Measurements from ENCODE around the gene LAMC3.

LAMC3 gene

DNA sequence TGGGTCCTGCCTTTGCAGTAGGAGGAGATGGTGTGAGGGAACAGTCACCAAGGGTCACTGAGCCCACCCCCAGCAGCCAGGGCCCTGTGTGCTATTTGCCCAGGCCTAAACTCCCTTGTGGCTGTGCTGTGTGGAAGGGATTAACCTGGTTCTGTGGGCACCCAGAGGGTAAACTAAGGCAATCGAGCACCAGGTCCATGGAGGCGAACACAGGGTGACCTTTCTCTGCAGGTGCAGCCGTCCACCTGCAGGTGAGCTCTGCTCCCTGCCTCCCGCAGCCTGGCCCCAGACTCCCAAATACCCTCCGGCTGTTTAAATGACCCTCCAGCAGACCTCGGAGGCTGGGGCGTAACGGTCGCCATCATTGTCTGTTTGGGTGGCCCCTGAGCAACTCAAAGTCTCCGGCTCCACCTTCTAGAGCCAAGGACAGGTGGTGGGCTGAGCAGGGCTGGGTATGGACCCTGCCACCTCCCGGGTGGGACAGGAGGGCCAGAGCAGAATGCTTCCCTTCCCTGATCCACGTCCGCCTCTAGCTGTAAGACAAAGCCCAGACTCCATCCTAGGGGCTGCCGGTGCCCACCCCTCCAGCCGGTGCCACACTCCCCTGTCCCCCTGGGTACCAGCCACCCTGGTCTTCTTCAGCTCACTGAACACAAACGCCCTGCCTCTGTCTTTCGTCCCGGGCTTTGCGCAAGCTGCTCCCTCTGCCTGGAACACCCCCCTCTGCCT lies 35.9 kb upstream of the LAMC3 start:
- in situ Hi-C loops (cut with MboI; ENCODE audit: low sequenced_read_pairs), result no loop called here
- no peaks in the 10 kb centered on the region for H3K4me1 ChIP-seq
- no peak for DNase-seq (ENCODE audit: low spot score in 2 of 2)
- no peaks in the 10 kb centered on the region for H3K9me3 ChIP-seq
- no peaks in the 10 kb centered on the region for H3K27me3 ChIP-seq (ENCODE audit: low read depth)
- H3K4me3 ChIP-seq, result no peak overlapping the region
- H3K36me3 ChIP-seq (replicated peaks), result no peaks in the 10 kb centered on the region

DNA sequence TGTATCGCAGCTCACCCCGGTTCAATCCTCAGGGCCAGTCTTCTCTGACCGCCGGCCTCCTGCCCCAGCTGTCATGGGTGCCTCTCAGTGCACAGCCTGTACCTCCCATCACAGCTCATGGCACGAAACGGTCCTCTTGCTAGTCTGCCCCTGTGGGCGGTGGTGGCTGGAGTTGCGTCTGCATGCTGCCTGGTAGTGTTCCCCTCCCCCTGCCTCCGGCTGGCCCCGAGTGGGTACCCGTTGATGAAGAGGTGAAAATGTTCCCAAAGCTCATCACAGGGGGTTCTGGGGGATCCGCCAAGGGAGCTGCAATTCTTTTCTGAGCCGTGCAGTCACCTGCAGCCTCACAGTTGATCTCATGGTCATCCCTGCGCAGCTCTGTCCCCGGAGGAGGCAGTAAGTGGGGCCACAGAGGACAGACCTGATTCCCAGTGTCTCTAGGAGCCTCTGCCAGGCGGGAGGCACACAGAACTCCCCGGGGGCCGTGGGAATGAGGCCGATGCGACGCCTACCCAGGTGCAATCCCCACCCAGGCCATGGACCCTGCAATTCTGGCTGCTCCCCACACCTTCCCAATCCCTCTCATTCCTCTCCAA lies 35.2 kb upstream of the LAMC3 start:
- H3K4me1 ChIP-seq, result no peaks in the 10 kb centered on the region
- DNase-seq (ENCODE audit: low spot score in 2 of 2), result no peak
- H3K27me3 ChIP-seq (ENCODE audit: low read depth), result no peaks in the 10 kb centered on the region
- H3K9me3 ChIP-seq, result no peaks in the 10 kb centered on the region
- H3K36me3 ChIP-seq (replicated peaks), result no peaks in the 10 kb centered on the region
- H3K4me3 ChIP-seq, result no peak overlapping the region
- in situ Hi-C loops (cut with MboI; ENCODE audit: low sequenced_read_pairs), result no loop called here

DNA sequence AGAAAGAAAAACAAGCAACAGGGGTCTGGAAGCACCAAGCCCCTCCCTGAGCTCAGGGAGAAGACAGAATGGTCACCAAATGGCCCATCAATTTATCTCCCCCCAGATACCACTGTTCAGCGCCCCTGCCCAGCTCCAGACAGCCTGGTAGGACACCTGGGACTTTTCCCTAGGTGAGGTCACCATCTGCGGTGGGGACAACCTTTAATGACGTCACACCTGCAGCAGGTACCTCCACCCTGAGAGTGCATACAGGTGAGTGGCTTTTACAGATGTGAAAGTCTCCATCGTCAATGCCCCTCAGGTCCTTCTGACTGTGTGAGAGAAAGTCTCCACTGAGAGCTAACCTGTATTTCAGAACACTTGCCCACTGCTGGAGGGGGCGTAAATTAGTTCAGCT lies 34.3 kb upstream of the LAMC3 start:
- H3K4me1 ChIP-seq, result no peaks in the 10 kb centered on the region
- no peak for DNase-seq (ENCODE audit: low spot score in 2 of 2)
- no peaks in the 10 kb centered on the region for H3K36me3 ChIP-seq (replicated peaks)
- H3K27me3 ChIP-seq (ENCODE audit: low read depth), result no peaks in the 10 kb centered on the region
- no peaks in the 10 kb centered on the region for H3K9me3 ChIP-seq
- in situ Hi-C loops (cut with MboI; ENCODE audit: low sequenced_read_pairs), result no loop called here
- H3K4me3 ChIP-seq, result no peak overlapping the region

DNA sequence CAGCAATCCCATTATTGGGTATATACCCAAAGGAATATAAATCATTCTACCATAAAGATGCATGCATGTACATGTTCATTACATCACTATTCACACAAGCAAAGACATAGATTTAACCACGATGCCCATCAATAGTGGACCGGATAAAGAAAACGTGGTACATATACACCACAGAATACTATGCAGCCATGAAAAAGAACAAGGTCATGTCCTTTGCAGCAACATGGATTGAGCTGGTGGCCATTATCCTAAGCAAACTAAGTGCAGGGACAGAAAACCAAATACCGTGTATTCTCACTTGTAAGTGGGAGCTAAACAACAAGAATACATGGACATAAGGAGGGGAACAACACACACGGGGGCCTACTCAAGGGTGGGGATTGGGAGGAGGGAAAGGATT lies 33.8 kb upstream of the LAMC3 start:
- no peak for DNase-seq (ENCODE audit: low spot score in 2 of 2)
- Histone ChIP-seq H3K36me3 (replicated peaks) (no peaks in the 10 kb centered on the region), H3K4me1 (no peaks in the 10 kb centered on the region), H3K9me3 (no peaks in the 10 kb centered on the region), H3K4me3 (no peak overlapping the region), H3K27me3 (ENCODE audit: low read depth) (no peaks in the 10 kb centered on the region)
- in situ Hi-C loops (cut with MboI; ENCODE audit: low sequenced_read_pairs), result no loop called here

DNA sequence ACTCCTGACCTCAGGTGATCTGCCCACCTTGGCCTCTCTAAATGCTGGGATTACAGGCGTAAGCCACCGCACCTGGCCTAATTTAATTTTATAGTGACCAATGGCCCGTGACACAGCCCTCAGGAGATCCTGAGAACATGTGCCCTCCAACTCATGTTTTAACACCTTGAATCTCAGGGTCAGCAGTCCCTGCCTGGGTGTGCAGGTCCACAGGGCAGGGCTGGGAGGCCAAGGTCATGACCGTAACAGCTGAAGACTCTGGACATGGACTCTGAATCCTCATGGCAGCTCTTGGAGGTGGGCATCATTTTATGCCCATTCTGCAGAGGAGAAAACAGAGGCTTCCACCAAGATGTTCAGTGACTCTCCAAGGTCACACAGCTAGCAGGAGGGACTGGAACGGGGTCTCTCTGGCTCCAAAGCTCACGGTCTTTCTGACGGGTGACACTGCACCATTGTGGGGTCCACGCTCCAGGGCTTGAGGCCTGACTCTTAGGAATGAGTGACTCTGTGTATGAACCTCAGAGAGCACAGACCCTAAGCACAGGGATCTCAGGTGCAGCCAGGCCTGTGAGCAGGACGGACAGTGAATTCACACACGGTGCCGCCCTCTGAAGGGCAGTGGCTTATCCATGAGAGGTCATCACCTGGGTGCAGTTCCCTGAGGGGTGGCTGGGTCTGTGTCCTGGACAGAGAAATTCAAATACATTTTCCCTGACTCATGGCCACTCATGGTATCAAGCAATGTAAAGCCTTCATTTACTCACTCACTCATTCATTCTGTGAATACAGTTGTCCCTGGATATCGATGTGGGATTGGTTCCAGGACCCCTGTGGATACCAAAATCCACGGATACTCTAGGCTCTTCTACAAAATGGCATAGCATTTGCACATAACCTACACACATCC lies 32.8 kb upstream of the LAMC3 start:
- H3K9me3 ChIP-seq, result no peaks in the 10 kb centered on the region
- H3K4me1 ChIP-seq, result no peaks in the 10 kb centered on the region
- H3K27me3 ChIP-seq (ENCODE audit: low read depth), result no peaks in the 10 kb centered on the region
- DNase-seq (ENCODE audit: low spot score in 2 of 2), result no peak
- no peaks in the 10 kb centered on the region for H3K36me3 ChIP-seq (replicated peaks)
- in situ Hi-C loops (cut with MboI; ENCODE audit: low sequenced_read_pairs), result no loop called here
- no peak overlapping the region for H3K4me3 ChIP-seq

DNA sequence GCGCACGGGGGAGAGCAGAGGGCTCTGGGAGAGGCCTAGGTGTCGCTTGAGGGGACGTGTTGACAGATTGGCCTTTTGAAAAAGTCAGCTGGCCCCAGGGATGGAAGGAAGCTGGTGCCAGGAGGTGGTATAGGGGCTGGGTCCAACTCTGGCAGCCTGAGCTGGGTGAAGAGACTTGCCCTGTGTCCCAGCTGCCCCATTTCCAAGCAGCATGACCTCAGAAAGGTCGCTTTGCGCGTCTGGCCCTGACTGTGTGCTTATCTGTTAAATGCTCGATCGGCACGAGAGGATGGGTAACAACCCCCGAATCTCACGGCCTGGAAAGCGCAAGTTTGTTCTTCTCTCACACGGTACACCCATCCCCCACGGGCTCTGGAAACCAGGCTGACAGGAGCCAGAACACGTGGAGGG lies 31.2 kb upstream of the LAMC3 start:
- DNase-seq (ENCODE audit: low spot score in 2 of 2), result no peak
- in situ Hi-C loops (cut with MboI; ENCODE audit: low sequenced_read_pairs), result no loop called here
- no peaks in the 10 kb centered on the region for H3K9me3 ChIP-seq
- H3K4me1 ChIP-seq, result no peaks in the 10 kb centered on the region
- no peaks in the 10 kb centered on the region for H3K36me3 ChIP-seq (replicated peaks)
- no peak overlapping the region for H3K4me3 ChIP-seq
- H3K27me3 ChIP-seq (ENCODE audit: low read depth), result no peaks in the 10 kb centered on the region

DNA sequence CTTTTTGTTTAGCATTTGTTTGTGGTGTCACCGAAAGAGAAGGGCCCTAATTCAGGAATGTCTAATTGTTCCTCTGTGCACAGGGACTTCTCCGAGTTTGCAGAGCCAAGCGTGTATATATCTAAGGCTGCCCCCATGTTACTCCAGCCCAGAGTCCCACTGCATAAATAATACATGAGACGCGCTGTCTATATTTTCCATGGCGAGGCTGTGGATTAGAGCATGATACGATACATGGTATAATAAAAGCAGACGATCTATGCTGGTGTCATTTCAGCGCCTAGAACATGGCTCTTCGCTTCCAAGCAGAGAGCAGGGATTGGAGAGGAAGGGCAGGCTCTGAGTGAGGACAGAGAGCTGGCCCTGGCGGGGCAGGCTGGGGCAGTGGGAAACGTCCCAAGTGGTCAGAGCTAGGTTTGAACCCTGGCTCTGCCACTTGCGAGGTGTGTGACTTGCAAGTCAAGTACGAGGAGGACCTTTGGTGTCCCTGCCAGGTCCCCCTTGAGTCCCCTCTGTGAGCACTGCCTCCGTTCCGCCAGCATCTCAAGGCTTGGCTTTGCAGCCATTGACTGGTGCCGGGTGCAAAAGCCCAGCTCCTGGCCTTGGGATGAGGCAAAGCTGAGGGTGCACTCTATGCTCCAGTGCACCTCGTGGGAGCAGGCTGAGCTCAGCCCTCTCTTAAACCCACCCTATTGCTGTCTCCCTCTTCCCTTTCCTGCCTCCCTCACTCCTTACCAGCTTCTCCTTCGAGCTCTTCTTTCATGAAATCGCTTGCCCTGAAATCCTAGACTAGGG lies 29.2 kb upstream of the LAMC3 start:
- DNase-seq (ENCODE audit: low spot score in 2 of 2), result no peak
- Histone ChIP-seq H3K27me3 (ENCODE audit: low read depth) (no peaks in the 10 kb centered on the region), H3K9me3 (no peaks in the 10 kb centered on the region), H3K4me1 (no peaks in the 10 kb centered on the region), H3K4me3 (no peak overlapping the region), H3K36me3 (replicated peaks) (no peaks in the 10 kb centered on the region)
- in situ Hi-C loops (cut with MboI; ENCODE audit: low sequenced_read_pairs), result no loop called here

DNA sequence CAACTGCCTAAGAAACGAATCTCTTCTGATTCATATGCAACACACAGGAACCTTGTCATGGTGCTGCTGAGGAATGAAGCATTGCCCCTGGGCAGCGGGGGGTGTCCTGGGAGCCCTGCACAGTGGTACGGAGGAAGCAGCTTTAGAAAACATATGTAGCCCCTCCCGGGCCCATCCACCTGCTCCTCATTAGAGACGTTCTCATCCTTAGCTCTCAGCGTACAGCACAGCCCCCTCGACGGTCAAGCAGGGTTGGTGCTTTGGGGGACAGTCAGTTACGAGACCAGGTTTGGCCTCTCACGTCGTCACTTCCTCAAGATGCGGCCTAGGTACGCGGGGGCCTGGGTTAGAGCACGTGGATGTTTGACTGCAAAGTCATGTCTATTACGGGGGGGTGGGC lies 28.4 kb upstream of the LAMC3 start:
- H3K36me3 ChIP-seq (replicated peaks), result no peaks in the 10 kb centered on the region
- H3K4me1 ChIP-seq, result no peaks in the 10 kb centered on the region
- DNase-seq (ENCODE audit: low spot score in 2 of 2), result no peak
- in situ Hi-C loops (cut with MboI; ENCODE audit: low sequenced_read_pairs), result no loop called here
- no peaks in the 10 kb centered on the region for H3K9me3 ChIP-seq
- no peak overlapping the region for H3K4me3 ChIP-seq
- no peaks in the 10 kb centered on the region for H3K27me3 ChIP-seq (ENCODE audit: low read depth)

DNA sequence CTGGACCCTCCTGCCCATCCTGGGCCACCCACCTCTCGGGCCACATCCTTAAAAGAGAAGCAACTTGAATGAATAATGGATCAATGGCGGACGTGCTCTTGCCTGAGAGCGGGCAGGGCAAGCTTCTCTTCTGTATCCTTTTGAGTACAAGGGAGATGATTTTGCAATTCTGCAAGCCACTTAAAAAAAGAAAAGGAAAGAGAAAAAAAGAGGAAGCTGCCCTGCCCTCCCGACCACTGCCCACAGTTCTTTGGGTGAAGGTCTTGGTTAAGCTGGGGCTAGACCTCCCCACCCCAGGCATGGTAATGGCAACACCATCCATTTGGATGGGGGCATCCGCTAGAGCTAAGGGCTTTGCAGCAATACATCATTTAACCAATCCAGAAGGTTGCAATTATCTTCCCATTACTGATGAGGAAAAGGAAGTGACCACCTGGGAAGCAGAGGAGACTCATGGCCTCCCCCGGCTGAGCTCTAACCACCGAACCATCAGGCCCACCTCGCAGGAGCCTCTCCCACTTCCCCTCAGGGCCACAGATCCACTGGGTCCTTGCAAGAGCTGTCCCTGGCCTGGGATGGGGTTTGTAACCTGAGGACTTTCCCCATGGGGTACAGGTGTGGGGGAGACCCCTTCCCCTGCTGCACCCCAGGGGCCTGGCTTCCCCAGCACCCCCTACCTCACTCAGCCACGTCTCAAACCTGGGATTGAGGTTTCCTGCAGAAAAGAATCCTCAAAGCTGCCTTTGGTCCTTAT lies 27.8 kb upstream of the LAMC3 start:
- DNase-seq (ENCODE audit: low spot score in 2 of 2), result no peak
- H3K27me3 ChIP-seq (ENCODE audit: low read depth), result no peaks in the 10 kb centered on the region
- no peaks in the 10 kb centered on the region for H3K36me3 ChIP-seq (replicated peaks)
- in situ Hi-C loops (cut with MboI; ENCODE audit: low sequenced_read_pairs), result no loop called here
- H3K4me1 ChIP-seq, result no peaks in the 10 kb centered on the region
- no peak overlapping the region for H3K4me3 ChIP-seq
- H3K9me3 ChIP-seq, result no peaks in the 10 kb centered on the region

DNA sequence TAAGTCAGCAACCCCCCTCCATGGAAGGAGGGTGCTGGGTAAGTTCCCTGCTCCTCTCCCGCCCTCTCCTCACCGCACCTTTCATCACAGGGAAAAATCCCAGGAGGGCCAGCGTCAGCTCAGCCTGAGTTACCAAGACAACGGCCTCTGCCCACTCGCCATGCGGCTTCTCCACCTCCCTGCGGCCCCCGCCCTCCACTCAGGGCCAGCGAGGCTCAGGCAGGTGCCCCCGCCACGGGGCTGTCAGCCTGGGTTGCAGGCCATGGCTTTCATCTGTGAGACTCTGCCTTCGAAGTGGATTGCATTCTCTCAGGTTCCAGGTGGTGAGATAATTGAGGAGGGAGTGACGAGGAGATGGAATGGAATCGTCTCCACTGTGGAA lies 27.2 kb upstream of the LAMC3 start:
- Histone ChIP-seq H3K4me1 (no peaks in the 10 kb centered on the region), H3K36me3 (replicated peaks) (no peaks in the 10 kb centered on the region), H3K27me3 (ENCODE audit: low read depth) (no peaks in the 10 kb centered on the region), H3K9me3 (no peaks in the 10 kb centered on the region), H3K4me3 (no peak overlapping the region)
- in situ Hi-C loops (cut with MboI; ENCODE audit: low sequenced_read_pairs), result no loop called here
- DNase-seq (ENCODE audit: low spot score in 2 of 2), result no peak

DNA sequence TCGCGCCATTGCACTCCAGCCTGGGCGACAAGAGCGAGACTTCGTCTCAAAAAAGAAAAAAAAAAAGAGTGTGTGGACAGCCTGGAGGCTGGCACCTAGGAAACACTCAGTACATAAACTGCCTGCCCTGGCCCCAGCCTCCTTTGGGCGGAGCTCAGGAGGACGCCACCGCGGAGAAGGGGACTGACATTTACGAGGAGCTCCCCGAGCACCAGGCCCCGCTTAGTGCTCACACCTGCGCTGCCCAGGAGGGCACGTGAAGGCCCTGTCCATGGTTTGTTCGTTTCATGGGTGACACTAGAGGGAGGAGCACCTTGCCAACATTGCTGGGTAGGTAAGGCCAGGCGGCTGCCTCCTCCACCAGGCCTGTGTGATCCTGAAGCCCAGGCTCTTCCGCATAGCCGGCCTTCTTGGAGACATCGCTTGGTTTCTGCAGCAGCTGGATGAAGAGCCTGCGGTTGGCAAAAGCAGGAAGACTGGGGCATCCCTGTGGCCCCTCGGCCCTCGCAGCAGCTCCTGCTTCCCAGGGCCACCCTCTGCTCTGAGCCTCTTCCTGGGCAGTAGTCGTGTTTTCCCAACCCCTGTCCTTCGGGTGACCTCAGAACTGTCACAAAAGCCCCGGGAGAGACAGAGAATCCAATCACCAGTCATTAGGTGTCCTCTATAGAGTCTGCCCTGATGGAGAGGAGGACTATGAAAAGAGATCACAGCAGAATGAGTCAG lies 26.2 kb upstream of the LAMC3 start:
- DNase-seq (ENCODE audit: low spot score in 2 of 2), result no peak
- Histone ChIP-seq H3K4me1 (no peaks in the 10 kb centered on the region), H3K9me3 (no peaks in the 10 kb centered on the region), H3K36me3 (replicated peaks) (no peaks in the 10 kb centered on the region), H3K4me3 (no peak overlapping the region), H3K27me3 (ENCODE audit: low read depth) (no peaks in the 10 kb centered on the region)
- in situ Hi-C loops (cut with MboI; ENCODE audit: low sequenced_read_pairs), result no loop called here

DNA sequence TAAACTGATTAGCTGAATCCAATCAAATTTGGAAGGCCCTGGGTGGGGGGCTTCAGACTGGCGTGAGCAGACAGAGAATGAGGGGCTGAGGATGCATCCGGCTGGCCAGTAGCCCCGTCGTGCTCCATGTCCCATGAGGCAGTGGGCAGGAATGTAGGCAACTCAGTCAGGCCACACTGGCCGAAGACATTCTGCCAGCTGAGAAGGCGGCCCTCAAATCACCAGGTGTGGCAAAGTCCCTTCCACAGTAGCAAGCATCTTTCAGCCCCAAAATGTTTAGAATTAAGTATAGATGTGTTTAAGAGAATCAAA lies 25.7 kb upstream of the LAMC3 start:
- no peak for DNase-seq (ENCODE audit: low spot score in 2 of 2)
- Histone ChIP-seq H3K4me3 (no peak overlapping the region), H3K4me1 (no peaks in the 10 kb centered on the region), H3K27me3 (ENCODE audit: low read depth) (no peaks in the 10 kb centered on the region), H3K9me3 (no peaks in the 10 kb centered on the region), H3K36me3 (replicated peaks) (no peaks in the 10 kb centered on the region)
- in situ Hi-C loops (cut with MboI; ENCODE audit: low sequenced_read_pairs), result no loop called here

DNA sequence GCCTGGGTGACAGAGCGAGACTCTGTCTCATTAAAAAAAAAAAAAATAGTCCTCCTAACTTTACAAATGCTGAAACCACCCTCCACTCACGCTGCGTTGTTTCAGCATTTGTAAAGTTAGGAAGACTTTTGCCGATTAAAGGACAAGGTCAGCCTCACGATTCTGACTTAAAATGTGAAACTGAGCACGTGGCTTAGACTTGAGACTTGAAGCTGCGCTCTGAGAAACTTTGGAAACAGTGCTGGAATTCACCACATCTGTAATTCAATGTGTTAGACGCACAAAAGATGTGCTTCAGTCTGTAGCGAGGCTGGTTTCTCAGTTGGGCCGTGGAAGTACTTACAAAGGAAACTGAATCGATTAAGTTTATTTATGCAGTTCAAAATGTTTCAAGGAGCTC lies 25.0 kb upstream of the LAMC3 start:
- no peaks in the 10 kb centered on the region for H3K36me3 ChIP-seq (replicated peaks)
- no peak overlapping the region for H3K4me3 ChIP-seq
- H3K9me3 ChIP-seq, result no peaks in the 10 kb centered on the region
- H3K4me1 ChIP-seq, result no peaks in the 10 kb centered on the region
- in situ Hi-C loops (cut with MboI; ENCODE audit: low sequenced_read_pairs), result no loop called here
- H3K27me3 ChIP-seq (ENCODE audit: low read depth), result no peaks in the 10 kb centered on the region
- no peak for DNase-seq (ENCODE audit: low spot score in 2 of 2)

All from HAP-1 (cell line).